Stimulated activated CD4-positive, alpha-beta T cell treated with anti-CD3 and anti-CD28 coated beads, Interleukin-12 subunit alpha, Interleukin-12 subunit beta, amount 100 ng/mL, for 4 hours (primary cell): ENCODE measurements around the gene APOBR.
"Not testable (repeated sequence)": the region's sequence is repeated elsewhere in the genome, so short reads cannot be mapped to it uniquely, and the experiment has no call there.

Experiments used
- DNase-seq: peaks from one replicate; pipeline ENCODE4 v3.0.0-alpha.2; 2020

Gene APOBR, protein sequence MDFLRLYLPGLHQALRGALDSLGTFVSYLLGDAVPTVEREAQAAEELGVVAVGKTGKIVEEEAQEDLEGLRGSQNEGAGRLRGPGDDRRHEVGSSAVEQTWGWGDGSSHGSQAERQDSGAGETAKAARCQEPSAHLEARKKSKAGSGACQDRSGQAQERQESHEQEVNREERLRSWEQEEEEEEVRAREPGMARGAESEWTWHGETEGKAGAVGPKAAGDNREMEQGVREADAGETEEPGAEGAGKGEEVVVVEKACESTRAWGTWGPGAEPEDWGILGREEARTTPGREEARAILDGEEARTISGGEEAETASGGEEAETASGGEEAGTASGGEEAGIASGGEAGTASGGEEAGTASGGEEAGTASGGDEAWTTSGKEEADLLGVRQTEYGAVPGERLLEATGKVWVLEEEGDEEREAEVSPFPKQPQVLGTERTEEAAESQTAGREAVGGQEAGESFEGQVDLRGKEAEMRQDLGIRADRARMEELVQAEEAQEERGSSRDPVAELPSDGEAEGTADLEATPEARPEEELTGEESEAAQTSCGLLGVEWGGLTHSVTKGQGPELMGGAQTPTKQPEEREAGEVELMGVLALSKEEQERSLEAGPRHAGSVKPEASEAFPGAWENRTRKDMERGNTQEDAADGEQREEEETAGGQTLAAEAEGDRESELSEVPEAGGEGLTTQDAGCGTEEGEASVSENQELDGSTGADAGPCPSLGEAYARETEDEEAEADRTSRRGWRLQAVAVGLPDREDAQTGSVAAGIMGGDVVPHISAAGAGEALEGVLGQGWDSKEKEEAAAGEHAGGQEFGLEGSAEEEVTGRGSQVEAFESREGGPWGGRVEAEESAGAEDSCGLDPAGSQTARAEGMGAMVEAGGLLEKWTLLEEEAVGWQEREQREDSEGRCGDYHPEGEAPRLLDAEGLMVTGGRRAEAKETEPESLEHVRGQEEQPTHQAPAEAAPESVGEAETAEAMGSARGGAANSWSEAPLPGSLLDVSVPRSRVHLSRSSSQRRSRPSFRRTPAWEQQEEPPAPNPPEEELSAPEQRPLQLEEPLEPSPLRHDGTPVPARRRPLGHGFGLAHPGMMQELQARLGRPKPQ

DNA sequence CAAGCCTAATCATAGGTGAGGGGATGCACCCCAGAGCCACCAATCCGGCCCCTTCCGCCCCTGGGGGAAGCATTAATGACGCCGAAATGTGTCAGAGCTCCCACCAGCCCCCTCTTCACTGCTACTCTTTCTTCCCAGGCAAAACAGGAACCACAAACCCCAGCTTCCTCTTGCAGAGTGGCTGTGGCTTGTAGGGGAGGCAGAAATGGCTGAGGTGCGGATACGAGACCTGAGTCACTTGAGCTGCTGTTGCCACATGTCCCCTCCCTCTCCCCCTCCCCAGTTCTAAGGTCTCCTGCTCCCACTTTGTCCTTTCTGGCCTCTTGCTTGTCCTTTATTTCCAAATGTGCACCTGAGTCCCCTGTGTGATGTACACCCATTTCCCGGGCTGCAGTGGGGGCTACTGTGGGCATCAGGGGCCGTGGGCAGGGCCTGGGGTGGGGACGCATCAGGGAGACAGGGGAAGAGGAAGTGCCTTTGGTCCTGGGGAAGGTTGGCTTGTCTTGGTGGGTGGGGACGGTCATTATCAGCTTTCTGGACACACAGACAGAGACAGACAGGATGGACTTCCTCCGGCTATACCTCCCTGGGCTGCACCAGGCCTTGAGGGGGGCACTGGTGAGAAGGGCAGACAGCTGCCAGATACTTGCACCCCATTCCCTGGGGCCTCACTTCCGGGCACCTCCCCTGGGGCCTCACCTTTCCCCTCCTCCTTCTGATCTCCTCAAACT, at the start of gene APOBR:
APOBR (plus strand) TSS at position 523 of the 731 bp plus-strand sequence; CDS start at position 562, 39 bp downstream.
- peak; percentile 69 for DNase-seq

DNA sequence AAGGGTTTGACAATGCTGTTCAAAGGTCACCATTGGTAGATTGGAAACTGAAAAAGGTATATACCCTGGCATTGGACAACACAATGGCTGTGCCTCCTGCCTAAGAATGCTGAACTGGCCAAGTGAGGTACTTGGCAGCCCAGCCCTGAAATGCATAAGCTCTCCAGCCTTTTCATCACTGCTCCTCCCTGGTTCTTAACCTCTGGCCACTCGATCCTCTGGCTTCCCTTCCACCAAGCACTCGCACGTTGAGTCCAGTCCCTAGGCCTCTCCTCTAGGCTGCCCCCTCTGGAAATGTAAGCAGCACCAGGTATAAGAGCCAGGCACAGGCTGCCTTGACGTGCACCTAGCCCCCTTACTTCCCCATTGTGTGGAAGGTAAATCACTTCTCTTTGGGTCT, 48.1 kb upstream of the APOBR start:
- DNase-seq = not testable (repeated sequence)

GRCh38 chr16:28447081-28447480, 47.4 kb upstream of the APOBR start:
- DNase-seq = not testable (repeated sequence)

DNA sequence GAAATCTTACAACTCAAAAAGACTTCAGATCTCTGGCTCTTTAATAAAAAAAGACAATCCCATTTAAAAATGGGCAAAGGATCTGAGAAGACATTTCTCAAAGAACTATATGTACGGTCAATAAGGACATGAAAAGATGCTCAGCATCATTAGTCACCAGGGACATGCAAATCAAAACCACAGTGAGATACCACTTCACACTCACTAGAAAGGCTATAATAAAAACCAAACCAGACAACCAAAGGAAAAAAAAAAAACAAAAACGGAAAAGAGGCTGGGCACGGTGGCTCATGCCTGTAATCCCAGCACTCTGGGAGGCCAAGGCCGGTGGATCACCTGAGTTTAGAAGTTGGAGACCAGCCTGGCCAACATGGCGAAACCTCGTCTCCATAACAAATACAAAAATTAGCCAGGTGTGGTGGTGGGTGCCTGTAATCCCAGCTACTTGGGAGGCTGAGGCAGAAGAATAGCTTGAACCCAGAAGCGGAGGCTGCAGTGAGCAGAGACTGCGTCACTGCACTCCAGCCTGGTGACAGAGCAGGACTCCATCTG, 20.7 kb upstream of the APOBR start:
- DNase-seq = no peak

GRCh38 chr16:28475221-28475620, 19.2 kb upstream of the APOBR start:
- DNase-seq = no peak

DNA sequence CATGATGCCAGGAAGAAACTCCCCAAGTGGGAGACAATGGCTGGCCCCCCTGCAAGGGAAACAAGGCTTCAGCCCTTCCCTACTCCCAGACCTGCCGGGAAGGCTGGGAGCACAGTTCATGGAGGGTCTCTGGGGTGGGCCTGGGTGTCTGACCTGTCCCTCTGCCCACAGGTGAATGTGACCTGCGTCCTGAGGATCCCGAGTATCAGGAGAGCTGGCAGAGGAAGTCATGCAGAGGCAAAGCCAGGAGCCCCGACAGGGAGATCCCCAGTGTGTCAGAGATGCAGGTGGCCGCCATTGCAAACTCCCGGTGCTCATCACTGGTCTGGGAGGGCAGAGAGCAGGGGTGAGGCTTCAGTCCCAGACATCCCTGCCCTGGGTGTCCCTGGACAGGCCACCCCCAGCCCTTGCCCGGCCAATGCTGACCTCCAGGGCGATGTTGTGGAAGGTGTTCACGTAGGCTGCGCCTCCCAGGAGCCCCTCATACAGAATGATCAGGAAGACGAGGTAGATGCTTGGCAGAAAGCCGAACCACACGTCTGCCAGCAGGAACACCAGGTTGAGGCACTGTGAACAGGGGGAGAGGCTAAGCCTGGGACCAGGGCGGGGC, 17.0 kb upstream of the APOBR start:
- no peak for DNase-seq

DNA sequence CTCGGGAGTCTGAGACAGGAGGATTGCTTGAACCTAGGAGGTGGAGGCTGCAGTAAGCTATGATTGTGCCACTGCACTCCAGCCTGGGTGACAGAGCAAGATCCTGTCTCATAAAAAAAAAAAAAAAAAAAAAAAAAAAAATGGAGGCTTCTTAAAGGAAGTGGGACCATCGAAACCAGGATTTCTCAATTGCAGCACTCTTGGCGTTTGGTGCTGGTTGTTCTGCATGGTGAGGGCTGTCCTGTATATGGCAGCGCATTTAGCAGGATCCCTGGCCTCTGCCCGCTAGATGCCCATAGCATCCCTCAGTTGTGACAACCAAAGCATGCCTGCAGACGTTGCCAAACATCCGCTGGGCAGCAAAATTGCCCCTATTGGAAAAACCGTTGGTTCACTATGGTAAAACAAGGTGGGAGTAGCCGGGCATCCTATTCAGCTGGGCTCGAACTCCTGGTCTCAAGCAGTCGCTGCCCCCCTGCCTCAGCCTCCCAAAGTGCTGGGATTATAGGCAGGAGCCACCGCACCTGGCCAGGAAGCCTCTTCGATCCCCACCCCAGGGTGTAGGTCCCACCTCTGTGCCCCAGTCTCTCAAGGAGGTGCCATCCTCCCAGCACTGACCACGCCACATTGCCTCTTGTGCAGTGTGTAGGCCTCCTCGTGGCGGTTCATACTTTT, 15.8 kb upstream of the APOBR start:
- DNase-seq = no peak

- DNase-seq = no peak
These were observed 12.4 kb upstream of the APOBR start for GRCh38 chr16:28482026-28482425.

DNA sequence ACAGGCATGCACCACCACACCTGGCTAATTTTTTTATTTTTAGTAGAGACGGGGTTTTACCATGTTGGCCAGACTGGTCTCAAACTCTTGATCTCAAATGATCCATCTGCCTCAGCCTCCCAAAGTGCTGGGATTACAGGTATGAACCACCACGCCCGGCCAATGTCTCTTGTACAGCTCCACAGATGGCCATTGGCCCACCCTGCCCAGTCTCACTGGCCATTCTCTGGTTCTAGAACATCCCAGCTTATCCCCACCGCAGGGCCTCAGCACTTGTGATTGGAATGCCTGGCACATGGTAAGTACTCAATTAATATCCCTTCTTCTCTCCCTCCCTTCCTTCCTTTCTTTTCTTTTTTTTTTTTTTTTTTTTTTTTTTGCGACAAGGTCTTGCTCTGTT, 11.1 kb upstream of the APOBR start:
- not testable (repeated sequence) for DNase-seq

GRCh38 chr16:28486266-28486665, 8.2 kb upstream of the APOBR start:
- DNase-seq = no peak

DNA sequence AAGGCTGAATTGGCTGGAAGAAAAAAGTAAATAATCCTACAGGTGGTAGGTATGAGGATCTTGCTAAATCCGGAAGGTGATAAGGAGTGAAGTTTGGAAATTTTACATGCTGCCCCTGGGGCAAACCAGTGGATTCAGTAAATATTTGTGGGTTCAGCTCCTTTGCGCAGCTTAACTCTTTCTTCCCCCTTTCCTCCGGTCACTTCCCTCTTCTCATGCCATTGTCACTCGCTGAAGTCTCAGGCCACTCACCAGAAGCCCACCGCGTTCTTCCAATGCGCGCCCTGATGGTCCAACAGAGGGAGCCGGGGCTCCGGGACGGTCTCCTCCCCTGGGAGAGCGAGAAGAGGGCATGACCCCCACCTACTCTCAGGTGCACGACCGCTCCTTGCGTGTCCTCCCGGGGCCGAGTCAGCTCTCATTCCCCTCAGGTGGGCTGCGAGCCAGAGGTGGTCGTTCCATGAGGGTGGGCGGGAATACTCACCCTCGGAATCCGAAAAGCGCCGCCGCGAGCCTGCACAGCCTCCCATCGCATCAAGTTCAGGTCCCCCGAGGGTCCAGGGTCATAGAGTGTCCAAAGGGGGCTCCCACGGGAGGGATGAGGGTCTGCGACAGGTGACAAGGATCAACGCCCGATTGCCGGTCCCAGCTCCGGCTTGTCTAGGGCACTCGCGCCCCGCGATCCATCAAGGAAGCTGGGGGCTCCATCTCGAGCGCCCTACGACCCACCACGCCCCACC, 3.0 kb upstream of the APOBR start:
- peak; percentile 24 for DNase-seq

DNA sequence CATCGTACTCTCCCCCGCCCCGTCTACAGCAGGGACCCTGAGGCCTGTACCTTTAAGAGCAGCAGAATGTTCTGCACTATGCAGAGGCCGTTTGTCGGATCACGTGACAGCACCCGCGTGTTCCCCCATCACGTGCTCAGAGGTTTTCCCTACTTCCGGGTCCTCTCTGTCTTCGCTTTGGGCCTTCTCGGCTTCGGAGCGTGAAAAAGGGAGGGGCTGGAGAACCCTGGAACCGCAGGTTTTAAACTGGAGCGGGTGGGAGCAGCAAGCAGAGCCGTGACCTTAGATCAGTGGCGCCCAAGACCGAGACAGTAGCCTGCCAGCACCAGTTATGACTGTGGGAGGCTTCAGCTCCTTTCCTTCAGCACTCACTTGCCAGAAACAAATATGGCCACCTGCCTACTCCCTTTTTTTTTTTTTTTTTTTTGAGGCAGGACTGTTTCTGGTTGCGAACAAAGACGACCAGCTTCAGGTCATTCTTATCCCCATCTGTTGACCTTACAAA, 2.4 kb upstream of the APOBR start, which contains the start of gene CLN3:
CLN3 (minus strand) TSS at position 105 of the 505 bp plus-strand sequence. CDS start 315 bp downstream, outside the sequence.
- DNase-seq = peak; percentile 77

DNA sequence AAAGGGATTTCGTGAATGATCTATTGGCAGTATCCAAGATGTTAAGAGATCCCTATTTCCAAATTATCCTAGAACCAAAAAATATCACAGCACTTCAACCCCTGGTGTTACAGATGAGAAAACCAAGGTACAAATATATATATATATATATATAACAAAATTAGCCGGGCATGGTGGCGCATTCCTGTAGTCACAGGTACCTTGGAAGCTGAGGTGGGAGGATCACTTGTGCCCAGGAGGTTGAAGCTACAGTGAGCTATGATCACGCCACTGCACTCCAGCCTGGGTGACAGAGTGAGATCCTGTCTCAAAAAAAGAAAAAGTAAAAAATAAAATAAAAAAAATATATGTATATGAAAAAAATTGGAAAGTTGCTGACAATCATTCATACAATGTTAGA, 1.9 kb upstream of the APOBR start:
- no peak for DNase-seq

- no peak for DNase-seq
These were observed 803 bp downstream of the APOBR start for GRCh38 chr16:28495098-28495793.

GRCh38 chr16:28495795-28496749, 1.6 kb downstream of the APOBR start:
- DNase-seq = no peak

- DNase-seq = no peak
These were observed 2.4 kb downstream of the APOBR start for GRCh38 chr16:28496844-28497243.

GRCh38 chr16:28497386-28497785, 2.9 kb downstream of the APOBR start:
- DNase-seq = no peak

DNA sequence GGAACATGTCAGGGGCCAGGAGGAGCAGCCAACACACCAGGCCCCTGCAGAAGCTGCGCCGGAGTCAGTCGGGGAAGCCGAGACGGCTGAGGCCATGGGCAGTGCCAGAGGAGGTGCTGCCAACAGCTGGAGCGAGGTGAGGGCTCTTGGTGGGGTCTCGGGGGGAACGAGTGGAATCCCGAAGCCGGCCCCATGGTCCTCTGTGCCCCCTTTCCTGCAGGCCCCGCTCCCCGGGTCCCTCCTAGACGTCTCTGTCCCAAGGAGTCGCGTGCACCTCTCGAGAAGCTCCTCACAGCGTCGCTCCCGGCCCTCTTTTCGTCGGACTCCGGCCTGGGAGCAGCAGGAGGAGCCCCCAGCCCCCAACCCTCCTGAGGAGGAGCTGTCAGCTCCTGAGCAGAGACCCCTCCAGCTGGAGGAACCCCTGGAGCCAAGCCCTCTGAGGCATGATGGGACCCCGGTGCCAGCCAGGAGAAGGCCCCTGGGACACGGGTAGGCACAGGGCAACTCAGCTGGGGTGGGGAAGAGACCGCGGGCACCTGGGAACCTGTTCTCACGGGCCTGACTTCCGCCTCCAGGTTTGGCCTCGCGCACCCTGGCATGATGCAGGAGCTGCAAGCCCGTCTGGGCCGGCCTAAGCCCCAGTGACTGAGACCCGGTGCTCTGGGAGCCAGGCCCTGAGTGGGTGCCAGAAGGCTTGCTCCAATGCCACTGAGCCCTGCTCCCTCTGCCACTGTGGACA, 3.6 kb downstream of the APOBR start:
- DNase-seq = no peak
